ENCODE results near the gene MGRN1.

The MGRN1 gene

DNA sequence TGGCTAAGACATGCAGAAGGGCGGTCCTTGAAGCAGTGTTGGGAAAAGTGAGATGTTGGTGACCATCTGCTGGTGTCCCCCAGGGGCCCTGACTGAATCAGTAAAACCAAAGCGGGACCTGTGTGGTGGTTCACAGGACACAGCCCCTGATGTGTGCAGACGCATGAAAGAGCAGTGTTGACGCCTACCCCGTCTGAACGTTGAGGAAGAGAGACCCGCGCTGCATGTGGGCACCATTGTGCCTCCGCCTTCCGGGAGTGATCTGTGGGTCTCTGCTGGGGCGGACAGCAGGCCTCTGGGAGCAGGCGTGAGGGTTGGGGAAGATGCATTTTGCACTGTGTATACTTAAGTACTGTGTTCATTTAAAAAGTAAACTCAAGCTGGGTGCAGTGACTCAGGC, 31.6 kb downstream of the MGRN1 start:
- TF ChIP-seq, protein P1, sequence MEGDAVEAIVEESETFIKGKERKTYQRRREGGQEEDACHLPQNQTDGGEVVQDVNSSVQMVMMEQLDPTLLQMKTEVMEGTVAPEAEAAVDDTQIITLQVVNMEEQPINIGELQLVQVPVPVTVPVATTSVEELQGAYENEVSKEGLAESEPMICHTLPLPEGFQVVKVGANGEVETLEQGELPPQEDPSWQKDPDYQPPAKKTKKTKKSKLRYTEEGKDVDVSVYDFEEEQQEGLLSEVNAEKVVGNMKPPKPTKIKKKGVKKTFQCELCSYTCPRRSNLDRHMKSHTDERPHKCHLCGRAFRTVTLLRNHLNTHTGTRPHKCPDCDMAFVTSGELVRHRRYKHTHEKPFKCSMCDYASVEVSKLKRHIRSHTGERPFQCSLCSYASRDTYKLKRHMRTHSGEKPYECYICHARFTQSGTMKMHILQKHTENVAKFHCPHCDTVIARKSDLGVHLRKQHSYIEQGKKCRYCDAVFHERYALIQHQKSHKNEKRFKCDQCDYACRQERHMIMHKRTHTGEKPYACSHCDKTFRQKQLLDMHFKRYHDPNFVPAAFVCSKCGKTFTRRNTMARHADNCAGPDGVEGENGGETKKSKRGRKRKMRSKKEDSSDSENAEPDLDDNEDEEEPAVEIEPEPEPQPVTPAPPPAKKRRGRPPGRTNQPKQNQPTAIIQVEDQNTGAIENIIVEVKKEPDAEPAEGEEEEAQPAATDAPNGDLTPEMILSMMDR (IDR thresholded peaks at IDR 0.05; ENCODE audit: insufficient read depth, missing control alignments) = no peak
- FAIRE-seq = no peak
- no peak for DNase-seq (ENCODE audit: insufficient read length, low spot score)

- no peak for DNase-seq (ENCODE audit: insufficient read length, low spot score)
- TF ChIP-seq, protein P1 (IDR thresholded peaks at IDR 0.05; ENCODE audit: insufficient read depth, missing control alignments) = no peak
- no peak for FAIRE-seq
Measured at GRCh38 chr16:4656695-4657686, 32.4 kb downstream of the MGRN1 start.

GRCh38 chr16:4659363-4660353, 35.0 kb downstream of the MGRN1 start:
- TF ChIP-seq, protein P1 (IDR thresholded peaks at IDR 0.05; ENCODE audit: insufficient read depth, missing control alignments) = no peak
- DNase-seq (ENCODE audit: insufficient read length, low spot score) = no peak
- no peak for FAIRE-seq

DNA sequence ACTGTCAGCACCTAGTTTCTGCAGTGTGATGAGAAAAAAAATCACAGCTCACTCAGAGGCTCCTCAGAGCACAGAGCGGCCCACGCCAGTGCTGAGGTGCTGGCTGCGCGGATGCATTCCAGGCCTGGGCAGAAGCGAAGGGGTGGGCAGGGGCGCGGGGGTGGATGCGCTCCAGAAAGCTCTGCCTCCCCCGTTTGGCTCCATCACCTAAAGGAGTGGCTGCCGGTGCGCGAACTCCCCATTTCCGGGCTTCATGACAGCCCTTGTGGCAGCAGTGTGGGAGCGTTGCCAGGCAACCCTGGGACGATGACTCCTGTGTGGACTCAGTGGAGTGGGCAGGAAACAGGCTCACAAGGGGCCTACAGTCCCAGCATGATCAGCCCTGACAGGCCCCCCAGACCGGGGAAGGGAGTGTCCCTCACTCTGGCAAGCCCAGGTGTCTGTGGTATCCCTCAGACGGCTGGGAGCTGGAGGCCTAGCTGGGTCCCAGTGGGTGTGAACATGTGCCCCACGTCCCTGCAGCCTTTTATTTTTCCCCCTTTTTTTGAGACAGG, 35.9 kb downstream of the MGRN1 start:
- TF ChIP-seq, protein P1 (IDR thresholded peaks at IDR 0.05; ENCODE audit: insufficient read depth, missing control alignments) = no peak
- FAIRE-seq (no peak), DNase-seq (ENCODE audit: insufficient read length, low spot score) (no peak)

- FAIRE-seq (no peak), DNase-seq (ENCODE audit: insufficient read length, low spot score) (no peak)
- TF ChIP-seq, protein P1 (IDR thresholded peaks at IDR 0.05; ENCODE audit: insufficient read depth, missing control alignments) = no peak
Measured at GRCh38 chr16:4661661-4662060, 37.0 kb downstream of the MGRN1 start.

GRCh38 chr16:4663465-4663776, 38.8 kb downstream of the MGRN1 start:
- DNase-seq (ENCODE audit: insufficient read length, low spot score) (no peak), FAIRE-seq (no peak)
- TF ChIP-seq, protein P1 (IDR thresholded peaks at IDR 0.05; ENCODE audit: insufficient read depth, missing control alignments) = no peak
